HG02623 (cell line): ENCODE results near the gene METTL14.
"Not testable (repeated sequence)": the region's sequence is repeated elsewhere in the genome, so short reads cannot be mapped to it uniquely, and the experiment has no call there.

Experiments used
- ATAC-seq: cut with Tn5 transposase; IDR thresholded peaks from one replicate; pipeline ENCODE4 v1.9.1; 2021; ENCODE audit warnings: moderate library complexity; ENCODE audit not compliant: unreplicated experiment

The METTL14 gene

GRCh38 chr4:118684873-118685811, at the start of gene METTL14:
Gene METTL14, plus strand, starts transcription at chr4:118685392. Its CDS starts 143 bp downstream, at chr4:118685535.
- ATAC-seq = peak; percentile 99

- not testable (repeated sequence) for ATAC-seq
These were observed 49.1 kb upstream of the METTL14 start for GRCh38 chr4:118636126-118636525.

- ATAC-seq = not testable (repeated sequence)
These were observed 20.5 kb upstream of the METTL14 start for GRCh38 chr4:118664665-118665064.

- not testable (repeated sequence) for ATAC-seq
These were observed 16.0 kb upstream of the METTL14 start for GRCh38 chr4:118669220-118669619.

- ATAC-seq = not testable (repeated sequence)
These were observed 14.2 kb upstream of the METTL14 start for GRCh38 chr4:118670968-118671367.

GRCh38 chr4:118676128-118676527, 9.1 kb upstream of the METTL14 start:
- ATAC-seq = no peak

- no peak for ATAC-seq
These were observed 4.4 kb upstream of the METTL14 start for GRCh38 chr4:118680808-118681207.

- ATAC-seq = no peak
These were observed 2.3 kb upstream of the METTL14 start for GRCh38 chr4:118682928-118683327.

- ATAC-seq = no peak
These were observed 1.7 kb upstream of the METTL14 start for GRCh38 chr4:118683513-118683912.

- no peak for ATAC-seq
These were observed 17.9 kb downstream of the METTL14 start for GRCh38 chr4:118703118-118703517.

- no peak for ATAC-seq
These were observed 25.9 kb downstream of the METTL14 start for GRCh38 chr4:118711052-118711451.

- ATAC-seq = no peak
These were observed 27.7 kb downstream of the METTL14 start for GRCh38 chr4:118712872-118713271.

- ATAC-seq = no peak
These were observed 29.5 kb downstream of the METTL14 start for GRCh38 chr4:118714682-118715081.

GRCh38 chr4:118716304-118716703, 31.1 kb downstream of the METTL14 start:
- no peak for ATAC-seq

GRCh38 chr4:118718511-118719170, 33.4 kb downstream of the METTL14 start:
- no peak for ATAC-seq

- no peak for ATAC-seq
These were observed 36.6 kb downstream of the METTL14 start for GRCh38 chr4:118721752-118722151.

- ATAC-seq = no peak
These were observed 38.2 kb downstream of the METTL14 start for GRCh38 chr4:118723369-118723768.

- no peak for ATAC-seq
These were observed 42.2 kb downstream of the METTL14 start for GRCh38 chr4:118727360-118727759.

- ATAC-seq = no peak
These were observed 44.4 kb downstream of the METTL14 start for GRCh38 chr4:118729287-118730286.

GRCh38 chr4:118730683-118731082, 45.5 kb downstream of the METTL14 start:
- no peak for ATAC-seq
